ENCODE measurements around the gene PSAP.

- TF ChIP-seq JUND (IDR thresholded peaks at IDR 0.05) (no peak), CTCF (IDR thresholded peaks at IDR 0.05; ENCODE audit: low read depth, low read length, missing input control) (no peak), TAF1 (conservative IDR thresholded peaks at IDR 0.05) (no peak)
Measured at GRCh38 chr10:71840958-71841335, 10.1 kb downstream of the PSAP start.

Data from liver (tissue), 3 donors.